DOHH2 (cell line): ENCODE results near the gene ADH1B.

Source experiments
- EZH2phosphoT487 ChIP-seq: fragments of 200-600 bp; sonication (generic); IDR thresholded peaks from 2 replicates; pipeline ENCODE4 v1.6.1; 2017; ENCODE audit warnings: borderline replicate concordance, mild to moderate bottlenecking, antibody characterized with exemption, low read length, moderate library complexity, mixed read lengths
- TF ChIP-seq, protein P1 (sequence below): fragments of 200-600 bp; sonication (generic); IDR thresholded peaks from one replicate; pipeline ENCODE4 v1.5.1; 2014; ENCODE audit warnings: antibody characterized with exemption, mild to moderate bottlenecking, low read depth, low read length; ENCODE audit not compliant: poor library complexity, severe bottlenecking

DNA sequence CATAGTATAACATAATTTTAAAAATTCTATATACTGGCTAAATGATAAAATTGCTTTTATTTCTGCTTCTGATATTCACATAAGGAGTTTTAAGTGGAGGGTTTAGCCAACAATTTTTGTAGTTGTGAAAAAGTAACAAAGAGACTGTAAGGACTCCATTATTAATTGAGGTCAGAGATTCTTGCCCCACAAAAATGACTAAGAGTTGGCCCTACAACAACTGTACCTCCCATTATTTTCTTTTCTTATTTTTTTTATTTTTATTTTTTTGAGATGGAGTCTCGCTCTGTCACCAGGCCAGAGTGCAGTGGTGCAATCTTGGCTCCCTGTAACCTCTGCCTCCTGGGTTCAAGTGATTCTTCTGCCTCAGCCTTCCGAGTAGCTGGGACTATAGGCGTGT lies 9.4 kb upstream of the ADH1B start:
- TF ChIP-seq, protein P1, sequence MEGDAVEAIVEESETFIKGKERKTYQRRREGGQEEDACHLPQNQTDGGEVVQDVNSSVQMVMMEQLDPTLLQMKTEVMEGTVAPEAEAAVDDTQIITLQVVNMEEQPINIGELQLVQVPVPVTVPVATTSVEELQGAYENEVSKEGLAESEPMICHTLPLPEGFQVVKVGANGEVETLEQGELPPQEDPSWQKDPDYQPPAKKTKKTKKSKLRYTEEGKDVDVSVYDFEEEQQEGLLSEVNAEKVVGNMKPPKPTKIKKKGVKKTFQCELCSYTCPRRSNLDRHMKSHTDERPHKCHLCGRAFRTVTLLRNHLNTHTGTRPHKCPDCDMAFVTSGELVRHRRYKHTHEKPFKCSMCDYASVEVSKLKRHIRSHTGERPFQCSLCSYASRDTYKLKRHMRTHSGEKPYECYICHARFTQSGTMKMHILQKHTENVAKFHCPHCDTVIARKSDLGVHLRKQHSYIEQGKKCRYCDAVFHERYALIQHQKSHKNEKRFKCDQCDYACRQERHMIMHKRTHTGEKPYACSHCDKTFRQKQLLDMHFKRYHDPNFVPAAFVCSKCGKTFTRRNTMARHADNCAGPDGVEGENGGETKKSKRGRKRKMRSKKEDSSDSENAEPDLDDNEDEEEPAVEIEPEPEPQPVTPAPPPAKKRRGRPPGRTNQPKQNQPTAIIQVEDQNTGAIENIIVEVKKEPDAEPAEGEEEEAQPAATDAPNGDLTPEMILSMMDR, result no peak
- TF ChIP-seq EZH2phosphoT487, result no peak
